Neural progenitor cell (in vitro differentiated cells): ENCODE measurements around the gene DDX31. TPM values are rescaled to one million over a fixed set of nuclear protein-coding genes. Genes with fewer than 3 reads are reported as not detected.

Source experiments
- DNase-seq: peaks from one replicate; pipeline ENCODE4 v3.0.0-alpha.2; 2016; ENCODE audit warnings: low spot score
- H2AFZ ChIP-seq: fragments of 200-600 bp; sonication (generic); replicated peaks from 2 replicates; pipeline ENCODE4 v1.6.1; 2016; ENCODE audit warnings: antibody characterized with exemption
- H3F3A ChIP-seq: fragments of 200-600 bp; sonication (generic); 2 replicates; pipeline ENCODE4 v1.6.1; 2016; ENCODE audit warnings: antibody characterized with exemption, low read depth
- H3K27ac ChIP-seq: fragments of 200-600 bp; sonication (generic); 2 replicates; pipeline ENCODE4 v1.5.1; 2016; ENCODE audit warnings: mild to moderate bottlenecking
- H3K27me3 ChIP-seq: fragments of 200-600 bp; sonication (generic); 2 replicates; pipeline ENCODE4 v1.6.1; 2016; ENCODE audit warnings: mild to moderate bottlenecking, moderate library complexity
- H3K36me3 ChIP-seq: fragments of 200-600 bp; sonication (generic); 2 replicates; pipeline ENCODE4 v1.5.1; 2016
- H3K4me1 ChIP-seq: fragments of 200-600 bp; sonication (generic); 2 replicates; pipeline ENCODE4 v1.6.1; 2016; ENCODE audit warnings: mixed run types
- H3K4me2 ChIP-seq: fragments of 200-600 bp; sonication (generic); 2 replicates; pipeline ENCODE4 v1.6.1; 2016
- H3K4me3 ChIP-seq: fragments of 200-600 bp; sonication (generic); 2 replicates; pipeline ENCODE4 v1.5.1; 2016
- H3K79me2 ChIP-seq: fragments of 200-600 bp; sonication (generic); 2 replicates; pipeline ENCODE4 v1.6.1; 2016; ENCODE audit warnings: low read depth
- H3K9ac ChIP-seq: fragments of 200-600 bp; sonication (generic); 2 replicates; pipeline ENCODE4 v1.6.1; 2016
- H3K9me3 ChIP-seq: fragments of 200-600 bp; sonication (generic); 2 replicates; pipeline ENCODE4 v1.5.1; 2016; ENCODE audit warnings: low read depth
- H4K20me1 ChIP-seq: fragments of 200-600 bp; sonication (generic); 2 replicates; pipeline ENCODE4 v1.6.1; 2016; ENCODE audit warnings: low read depth
- H3K27ac Mint-ChIP-seq: 3 replicates; pipeline ENCODE4 v1.8.0; 2021; ENCODE audit warnings: mixed read lengths
- H3K27me3 Mint-ChIP-seq: 2 replicates; pipeline ENCODE4 v1.8.0; 2022; ENCODE audit warnings: low read depth, mild to moderate bottlenecking, inconsistent platforms, moderate library complexity, mixed read lengths; ENCODE audit not compliant: insufficient read depth
- H3K36me3 Mint-ChIP-seq: 3 replicates; pipeline ENCODE4 v1.8.0; 2021; ENCODE audit warnings: mixed read lengths
- H3K4me1 Mint-ChIP-seq: 3 replicates; pipeline ENCODE4 v1.8.0; 2021; ENCODE audit warnings: mixed read lengths
- H3K4me3 Mint-ChIP-seq: 3 replicates; pipeline ENCODE4 v1.8.0; 2021; ENCODE audit warnings: mild to moderate bottlenecking, moderate library complexity, mixed read lengths
- H3K9me3 Mint-ChIP-seq: 3 replicates; pipeline ENCODE4 v1.8.0; 2020; ENCODE audit warnings: mixed read lengths
- EZH2 ChIP-seq: fragments of 200-600 bp; sonication (generic); IDR thresholded peaks from 2 replicates; pipeline ENCODE4 v1.6.1; 2017; ENCODE audit warnings: antibody characterized with exemption, mild to moderate bottlenecking, moderate library complexity
- EZH2phosphoT487 ChIP-seq: fragments of 200-600 bp; sonication (generic); IDR thresholded peaks from 2 replicates; pipeline ENCODE4 v1.6.1; 2017; ENCODE audit warnings: antibody characterized with exemption
- total RNA-seq: library from RNA; depleted of rRNA; stranded (reverse); fragments of >200 nt; gene quantifications from 2 replicates; pipeline ENCODE4 v1.2.3, GENCODE V29; 2015; ENCODE audit warnings: low replicate concordance
- TF ChIP-seq, protein P1 (sequence below): fragments of 200-600 bp; sonication (generic); IDR thresholded peaks from 2 replicates; pipeline ENCODE4 v1.5.1; 2017; ENCODE audit warnings: antibody characterized with exemption, mild to moderate bottlenecking

DDX31 gene
- total RNA-seq, 1 donor from 2014 or later, result 25.7 TPM

DNA sequence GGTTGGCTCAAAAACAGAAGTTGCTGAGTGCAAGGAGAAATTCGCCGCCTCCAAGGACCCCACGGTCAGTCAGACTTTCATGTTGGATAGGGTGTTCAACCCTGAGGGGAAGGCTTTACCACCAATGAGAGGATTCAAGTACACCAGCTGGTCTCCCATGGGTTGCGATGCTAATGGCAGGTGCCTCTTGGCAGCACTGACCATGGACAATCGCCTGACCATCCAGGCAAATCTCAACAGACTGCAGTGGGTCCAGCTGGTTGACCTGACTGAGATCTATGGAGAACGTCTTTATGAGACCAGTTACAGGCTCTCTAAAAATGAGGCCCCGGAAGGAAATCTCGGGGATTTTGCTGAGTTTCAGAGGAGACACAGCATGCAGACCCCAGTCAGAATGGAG is 8.2 kb upstream of the DDX31 start:
- H3K4me1 Mint-ChIP-seq, result peaks cover 4% of the 10 kb centered on the region
- H3K4me3 ChIP-seq, result no peak overlapping the region
- no peak overlapping the region for H2AFZ ChIP-seq
- H3K9me3 ChIP-seq, result no peaks in the 10 kb centered on the region
- no peaks in the 10 kb centered on the region for H3K27me3 ChIP-seq
- no peak overlapping the region for H3K27ac ChIP-seq
- no peak overlapping the region for H3K27ac Mint-ChIP-seq
- H3K9me3 Mint-ChIP-seq, result no peaks in the 10 kb centered on the region
- no peaks in the 10 kb centered on the region for H3K4me1 ChIP-seq
- H3K4me3 Mint-ChIP-seq, result no peak overlapping the region
- TF ChIP-seq EZH2phosphoT487 (no peak), EZH2 (no peak)
- TF ChIP-seq, protein P1, sequence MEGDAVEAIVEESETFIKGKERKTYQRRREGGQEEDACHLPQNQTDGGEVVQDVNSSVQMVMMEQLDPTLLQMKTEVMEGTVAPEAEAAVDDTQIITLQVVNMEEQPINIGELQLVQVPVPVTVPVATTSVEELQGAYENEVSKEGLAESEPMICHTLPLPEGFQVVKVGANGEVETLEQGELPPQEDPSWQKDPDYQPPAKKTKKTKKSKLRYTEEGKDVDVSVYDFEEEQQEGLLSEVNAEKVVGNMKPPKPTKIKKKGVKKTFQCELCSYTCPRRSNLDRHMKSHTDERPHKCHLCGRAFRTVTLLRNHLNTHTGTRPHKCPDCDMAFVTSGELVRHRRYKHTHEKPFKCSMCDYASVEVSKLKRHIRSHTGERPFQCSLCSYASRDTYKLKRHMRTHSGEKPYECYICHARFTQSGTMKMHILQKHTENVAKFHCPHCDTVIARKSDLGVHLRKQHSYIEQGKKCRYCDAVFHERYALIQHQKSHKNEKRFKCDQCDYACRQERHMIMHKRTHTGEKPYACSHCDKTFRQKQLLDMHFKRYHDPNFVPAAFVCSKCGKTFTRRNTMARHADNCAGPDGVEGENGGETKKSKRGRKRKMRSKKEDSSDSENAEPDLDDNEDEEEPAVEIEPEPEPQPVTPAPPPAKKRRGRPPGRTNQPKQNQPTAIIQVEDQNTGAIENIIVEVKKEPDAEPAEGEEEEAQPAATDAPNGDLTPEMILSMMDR, result no peak
- peaks cover 3% of the 10 kb centered on the region for H3K36me3 ChIP-seq
- peaks cover 94% of the 10 kb centered on the region for H4K20me1 ChIP-seq
- no peak overlapping the region for H3K4me2 ChIP-seq
- peaks cover 44% of the 10 kb centered on the region for H3K36me3 Mint-ChIP-seq
- DNase-seq, result no peak
- no peak overlapping the region for H3K9ac ChIP-seq
- no peaks in the 10 kb centered on the region for H3F3A ChIP-seq
- peaks cover 100% of the 10 kb centered on the region for H3K79me2 ChIP-seq
- no peaks in the 10 kb centered on the region for H3K27me3 Mint-ChIP-seq

DNA sequence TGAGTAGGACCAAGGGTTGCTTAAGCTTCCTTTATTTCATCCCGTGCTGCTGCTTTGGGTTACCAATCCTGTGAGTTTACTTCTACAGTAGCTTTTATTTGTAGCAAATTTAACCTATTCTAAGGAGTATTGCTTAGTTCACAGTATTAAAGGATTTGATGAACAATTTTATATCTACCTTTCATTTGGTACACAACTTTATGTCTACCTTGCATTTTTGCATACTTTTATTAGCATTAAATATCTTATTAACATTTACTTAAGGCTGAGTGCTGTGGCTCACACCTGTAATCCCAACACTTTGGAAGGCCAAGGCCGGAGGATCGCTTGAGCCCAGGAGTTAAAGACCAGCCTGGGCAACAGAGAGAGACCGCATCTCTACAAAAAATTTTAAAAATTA is 4.7 kb upstream of the DDX31 start:
- no peak overlapping the region for H2AFZ ChIP-seq
- Mint-ChIP-seq H3K36me3 (peaks cover 38% of the 10 kb centered on the region), H3K27me3 (no peaks in the 10 kb centered on the region), H3K9me3 (no peaks in the 10 kb centered on the region), H3K27ac (no peak overlapping the region), H3K4me1 (peaks cover 18% of the 10 kb centered on the region), H3K4me3 (no peak overlapping the region)
- TF ChIP-seq EZH2phosphoT487 (no peak), EZH2 (no peak)
- TF ChIP-seq, protein P1, result no peak
- no peak for DNase-seq
- peaks cover 92% of the 10 kb centered on the region for H3K79me2 ChIP-seq
- no peak overlapping the region for H3K4me2 ChIP-seq
- H3K4me1 ChIP-seq, result peaks cover 9% of the 10 kb centered on the region
- no peaks in the 10 kb centered on the region for H3K27me3 ChIP-seq
- no peak overlapping the region for H3K9ac ChIP-seq
- no peak overlapping the region for H3K27ac ChIP-seq
- H3K4me3 ChIP-seq, result no peak overlapping the region
- H3K36me3 ChIP-seq, result no peaks in the 10 kb centered on the region
- peaks cover 8% of the 10 kb centered on the region for H3F3A ChIP-seq
- H3K9me3 ChIP-seq, result no peaks in the 10 kb centered on the region
- H4K20me1 ChIP-seq, result peaks cover 77% of the 10 kb centered on the region

DNA sequence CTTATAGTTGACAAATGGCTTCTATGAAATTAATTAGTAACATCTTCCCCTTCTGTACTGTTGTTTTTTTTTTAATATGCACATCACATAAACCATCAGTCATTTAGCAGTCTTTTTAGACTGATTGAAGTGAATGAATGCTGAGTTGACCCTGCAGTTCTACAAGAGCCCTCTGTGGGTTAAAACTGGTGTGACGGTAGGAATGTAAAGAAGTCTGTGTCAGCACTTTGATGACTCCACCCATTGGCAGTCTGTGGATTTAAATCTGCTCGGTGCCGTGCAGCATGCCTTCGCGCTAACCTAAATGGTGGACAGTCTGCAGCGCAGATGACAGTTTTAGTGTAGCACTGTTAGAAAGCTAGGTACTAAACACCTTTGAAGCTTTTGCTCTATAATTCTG is 3.6 kb upstream of the DDX31 start:
- Histone ChIP-seq H2AFZ (no peak overlapping the region), H3K4me3 (no peak overlapping the region), H3K79me2 (peaks cover 90% of the 10 kb centered on the region), H3F3A (peaks cover 17% of the 10 kb centered on the region), H3K9me3 (no peaks in the 10 kb centered on the region), H4K20me1 (peaks cover 66% of the 10 kb centered on the region), H3K4me2 (no peak overlapping the region), H3K4me1 (peaks cover 14% of the 10 kb centered on the region), H3K36me3 (no peaks in the 10 kb centered on the region), H3K9ac (no peak overlapping the region), H3K27ac (no peak overlapping the region), H3K27me3 (no peaks in the 10 kb centered on the region)
- no peak overlapping the region for H3K27ac Mint-ChIP-seq
- TF ChIP-seq EZH2phosphoT487, result no peak
- TF ChIP-seq, protein P1, result peak; percentile 6
- H3K27me3 Mint-ChIP-seq, result no peaks in the 10 kb centered on the region
- peak; percentile 30 for DNase-seq
- peaks cover 22% of the 10 kb centered on the region for H3K4me1 Mint-ChIP-seq
- peak overlapping the region; percentile 15 for H3K4me3 Mint-ChIP-seq
- H3K36me3 Mint-ChIP-seq, result peaks cover 29% of the 10 kb centered on the region
- no peaks in the 10 kb centered on the region for H3K9me3 Mint-ChIP-seq

DNA sequence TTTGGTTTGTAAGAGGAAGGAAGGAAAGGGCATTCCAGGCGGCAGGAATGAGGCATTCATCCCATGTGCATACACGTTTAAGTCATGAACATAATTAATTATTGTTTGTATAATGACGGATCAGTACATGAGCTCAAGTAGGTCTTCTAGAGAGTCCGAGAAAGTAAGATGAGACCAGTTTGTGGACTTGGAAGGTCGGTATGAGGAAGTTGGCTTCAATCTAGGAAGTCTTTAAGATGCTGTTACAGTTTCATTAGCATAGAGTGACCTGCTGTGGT is 2.6 kb upstream of the DDX31 start:
- no peaks in the 10 kb centered on the region for H3K27me3 Mint-ChIP-seq
- H3K27ac Mint-ChIP-seq, result no peak overlapping the region
- H3K4me1 Mint-ChIP-seq, result peaks cover 26% of the 10 kb centered on the region
- Histone ChIP-seq H3K79me2 (peaks cover 90% of the 10 kb centered on the region), H3K9me3 (no peaks in the 10 kb centered on the region), H3F3A (peaks cover 21% of the 10 kb centered on the region), H2AFZ (no peak overlapping the region), H3K36me3 (no peaks in the 10 kb centered on the region), H3K4me3 (peak overlapping the region; percentile 73), H3K9ac (no peak overlapping the region), H3K27me3 (no peaks in the 10 kb centered on the region), H3K4me2 (peak overlapping the region; percentile 83), H4K20me1 (peaks cover 56% of the 10 kb centered on the region), H3K4me1 (peaks cover 14% of the 10 kb centered on the region), H3K27ac (no peak overlapping the region)
- no peak for DNase-seq
- peak overlapping the region; percentile 95 for H3K4me3 Mint-ChIP-seq
- TF ChIP-seq EZH2phosphoT487 (no peak), EZH2 (no peak)
- TF ChIP-seq, protein P1, result no peak
- H3K9me3 Mint-ChIP-seq, result no peaks in the 10 kb centered on the region
- H3K36me3 Mint-ChIP-seq, result peaks cover 22% of the 10 kb centered on the region
